ENCODE results near the gene NSD2.
"Not testable (repeated sequence)": the region's sequence is repeated elsewhere in the genome, so short reads cannot be mapped to it uniquely, and the experiment has no call there.

NSD2 gene

GRCh38 chr4:2027120-2027519 lies 155.9 kb downstream of the NSD2 start:
- not testable (repeated sequence) for H3K4me3 ChIP-seq (ENCODE audit: low read length in 2 of 2); H3K27ac ChIP-seq (ENCODE audit: low read length)

GRCh38 chr4:2031161-2031560 lies 160.0 kb downstream of the NSD2 start:
- H3K27me3 ChIP-seq (ENCODE audit: control insufficient read depth in 1 of 2, insufficient read depth in 2 of 2, low read length in 2 of 2); H3K4me3 ChIP-seq (ENCODE audit: low read length in 2 of 2); H3K36me3 ChIP-seq (ENCODE audit: control insufficient read depth in 2 of 2, insufficient read depth in 2 of 2, low read length in 2 of 2); H3K27ac ChIP-seq (ENCODE audit: low read length); H3K9me3 ChIP-seq (ENCODE audit: control insufficient read depth in 2 of 2, low read length in 2 of 2); H3K4me1 ChIP-seq (ENCODE audit: control insufficient read depth, insufficient read depth, low read length); H3K9ac ChIP-seq (ENCODE audit: low read length in 2 of 2): not testable (repeated sequence)

More at GRCh38 chr4:2027120-2027519, 155.9 kb downstream of the NSD2 start:
- H3K9me3 ChIP-seq (ENCODE audit: control insufficient read depth in 2 of 2, low read length in 2 of 2); H3K36me3 ChIP-seq (ENCODE audit: control insufficient read depth in 2 of 2, insufficient read depth in 2 of 2, low read length in 2 of 2); H3K9ac ChIP-seq (ENCODE audit: low read length in 2 of 2); H3K27me3 ChIP-seq (ENCODE audit: control insufficient read depth in 1 of 2, insufficient read depth in 2 of 2, low read length in 2 of 2); H3K4me1 ChIP-seq (ENCODE audit: control insufficient read depth, insufficient read depth, low read length): not testable (repeated sequence)
